Left lung (tissue), 10 donors: Measurements from ENCODE around the gene LLGL2. TPM values are rescaled to one million over a fixed set of nuclear protein-coding genes. Genes with fewer than 3 reads are reported as not detected.
"Not testable (repeated sequence)": the region's sequence is repeated elsewhere in the genome, so short reads cannot be mapped to it uniquely, and the experiment has no call there.

Experiments used
- ATAC-seq: fragments of 200-7000 bp; cut with Tn5 transposase; one replicate; pipeline ENCODE4 v1.9.1; 2020; ENCODE audit warnings: moderate library complexity
- DNase-seq, 4 donors: peaks; one replicate each; pipeline ENCODE4 v3.0.0-alpha.2; 2013 to 2020
- H3K27ac ChIP-seq, 2 donors: fragments of 200-600 bp; sonication (generic) in 1 of 2; one replicate each; pipeline versions ENCODE4 v1.5.0 to v1.8.0; 2020 to 2021
- H3K27me3 ChIP-seq, 2 donors: fragments of 200-600 bp; sonication (generic) in 1 of 2; one replicate each; pipeline versions ENCODE4 v1.5.0 to v1.8.0; 2020 to 2021
- H3K36me3 ChIP-seq, 2 donors: fragments of 200-600 bp; sonication (generic) in 1 of 2; one replicate each; pipeline versions ENCODE4 v1.5.0 to v1.8.0; 2020 to 2021
- H3K4me1 ChIP-seq, 2 donors: fragments of 200-600 bp; one replicate each; pipeline ENCODE4 v1.8.0; 2021
- H3K4me3 ChIP-seq, 2 donors: fragments of 200-600 bp; sonication (generic) in 1 of 2; one replicate each; pipeline versions ENCODE4 v1.5.0 to v1.8.0; 2020 to 2021; ENCODE audit warnings: mild to moderate bottlenecking in 1 of 2
- H3K9me3 ChIP-seq, 2 donors: fragments of 200-600 bp; sonication (generic) in 1 of 2; one replicate each; pipeline versions ENCODE4 v1.5.0 to v1.8.0; 2020 to 2021
- CTCF ChIP-seq, 2 donors: fragments of 200-600 bp; sonication (generic) in 1 of 2; IDR thresholded peaks; one replicate each; pipeline versions ENCODE4 v1.5.0 to v1.8.0; 2021; ENCODE audit warnings: antibody characterized with exemption in 2 of 2
- intact Hi-C, 2 donors: fragments of 100-400 bp; cut with DNase I; formaldehyde crosslinking; loops; one replicate each; pipeline versions ENCODE4 v1.11.2 to v1.14.2; 2022
- polyA plus RNA-seq, 6 donors: library from polyadenylated mRNA; unstranded; fragments of 120-200 nt; gene quantifications; one replicate each; pipeline ENCODE4 v1.2.1, GENCODE V29; 2013; ENCODE audit not compliant: insufficient read length in 6 of 6
- total RNA-seq, 2 donors: library from RNA; stranded (reverse); fragmentation: NEBNext Ultra II Directional; extraction: Animal tissue kit (Norgen Biotek cat#: 25700); gene quantifications; one replicate each; pipeline ENCODE4 v1.2.1, GENCODE V29; 2021
- donor health status: DM: no; HTN: yes; CAD: no.
- donor health status: DM: no; HTN: no; CAD: no.

LLGL2 gene
- total and polyA plus RNA-seq, 8 donors, result 38.0 to 173 (median 53.1) TPM

GRCh38 chr17:75516619-75517296, 8.7 kb upstream of the LLGL2 start:
- H3K4me1 ChIP-seq, result peaks cover 10 to 39% of the 10 kb centered on the region in 2 donors
- ATAC-seq, result no peak
- TF ChIP-seq CTCF (IDR thresholded peaks at IDR 0.05), result no peak
- peak overlapping the region; percentile 95 for H3K4me3 ChIP-seq
- intact Hi-C loops, result no loop called here
- peaks cover 0 to 24% of the 10 kb centered on the region in 2 donors for H3K27me3 ChIP-seq
- peak in 1 of 4 donors; percentile 87 for DNase-seq
- peak overlapping the region in 1 of 2 donors; percentile 57 for H3K27ac ChIP-seq
- no peaks in the 10 kb centered on the region for H3K9me3 ChIP-seq
- H3K36me3 ChIP-seq, result peaks cover 0 to 29% of the 10 kb centered on the region in 2 donors

- ATAC-seq (no peak), DNase-seq (peak in 1 of 4 donors; percentile 62)
- peak overlapping the region; percentile 95 for H3K4me3 ChIP-seq
- H3K4me1 ChIP-seq, result peaks cover 7 to 33% of the 10 kb centered on the region in 2 donors
- no peak for TF ChIP-seq CTCF (IDR thresholded peaks at IDR 0.05)
- H3K27me3 ChIP-seq, result peaks cover 0 to 24% of the 10 kb centered on the region in 2 donors
- no peaks in the 10 kb centered on the region for H3K9me3 ChIP-seq
- peak overlapping the region in 1 of 2 donors; percentile 57 for H3K27ac ChIP-seq
- intact Hi-C loops, result no loop called here
- peaks cover 0 to 35% of the 10 kb centered on the region in 2 donors for H3K36me3 ChIP-seq
These were observed 8.1 kb upstream of the LLGL2 start for GRCh38 chr17:75517297-75517865.

GRCh38 chr17:75518201-75518600, 7.3 kb upstream of the LLGL2 start:
- ATAC-seq, result no peak
- intact Hi-C loops, result no loop called here
- no peak for DNase-seq
- H3K27me3 ChIP-seq, result peaks cover 0 to 24% of the 10 kb centered on the region in 2 donors
- peaks cover 0 to 36% of the 10 kb centered on the region in 2 donors for H3K36me3 ChIP-seq
- no peaks in the 10 kb centered on the region for H3K9me3 ChIP-seq
- H3K4me3 ChIP-seq, result peak overlapping the region in 1 of 2 donors; percentile 95
- no peak for TF ChIP-seq CTCF (IDR thresholded peaks at IDR 0.05)
- no peak overlapping the region for H3K27ac ChIP-seq
- H3K4me1 ChIP-seq, result peaks cover 7 to 27% of the 10 kb centered on the region in 2 donors

GRCh38 chr17:75518983-75519537, 6.4 kb upstream of the LLGL2 start:
- Histone ChIP-seq H3K27me3 (peaks cover 0 to 19% of the 10 kb centered on the region in 2 donors), H3K4me1 (peaks cover 7 to 27% of the 10 kb centered on the region in 2 donors), H3K36me3 (peaks cover 0 to 32% of the 10 kb centered on the region in 2 donors), H3K9me3 (no peaks in the 10 kb centered on the region), H3K4me3 (no peak overlapping the region), H3K27ac (no peak overlapping the region)
- ATAC-seq (no peak), DNase-seq (peak in 1 of 4 donors; percentile 41)
- intact Hi-C loops, result no loop called here
- no peak for TF ChIP-seq CTCF (IDR thresholded peaks at IDR 0.05)

- peaks cover 7 to 34% of the 10 kb centered on the region in 2 donors for H3K4me1 ChIP-seq
- H3K36me3 ChIP-seq, result peaks cover 0 to 32% of the 10 kb centered on the region in 2 donors
- intact Hi-C loops, result loop anchor here (10.0 kb wide), 2 partner anchors 64 to 96 kb away; partner anchors contain the start of gene MYO15B (in 1 of the 2)
- not testable (repeated sequence) for H3K27ac ChIP-seq, H3K9me3 ChIP-seq, H3K27me3 ChIP-seq, DNase-seq, H3K4me3 ChIP-seq, ATAC-seq
These were observed 5.1 kb upstream of the LLGL2 start for GRCh38 chr17:75520413-75520812.
